HG02763 (cell line): Measurements from ENCODE around the gene ATXN1.
"Not testable (repeated sequence)": the region's sequence is repeated elsewhere in the genome, so short reads cannot be mapped to it uniquely, and the experiment has no call there.

Experiments
- ATAC-seq: cut with Tn5 transposase; IDR thresholded peaks from one replicate; pipeline ENCODE4 v1.9.1; 2021; ENCODE audit warnings: mild to moderate bottlenecking, moderate library complexity; ENCODE audit not compliant: unreplicated experiment

Gene ATXN1

DNA sequence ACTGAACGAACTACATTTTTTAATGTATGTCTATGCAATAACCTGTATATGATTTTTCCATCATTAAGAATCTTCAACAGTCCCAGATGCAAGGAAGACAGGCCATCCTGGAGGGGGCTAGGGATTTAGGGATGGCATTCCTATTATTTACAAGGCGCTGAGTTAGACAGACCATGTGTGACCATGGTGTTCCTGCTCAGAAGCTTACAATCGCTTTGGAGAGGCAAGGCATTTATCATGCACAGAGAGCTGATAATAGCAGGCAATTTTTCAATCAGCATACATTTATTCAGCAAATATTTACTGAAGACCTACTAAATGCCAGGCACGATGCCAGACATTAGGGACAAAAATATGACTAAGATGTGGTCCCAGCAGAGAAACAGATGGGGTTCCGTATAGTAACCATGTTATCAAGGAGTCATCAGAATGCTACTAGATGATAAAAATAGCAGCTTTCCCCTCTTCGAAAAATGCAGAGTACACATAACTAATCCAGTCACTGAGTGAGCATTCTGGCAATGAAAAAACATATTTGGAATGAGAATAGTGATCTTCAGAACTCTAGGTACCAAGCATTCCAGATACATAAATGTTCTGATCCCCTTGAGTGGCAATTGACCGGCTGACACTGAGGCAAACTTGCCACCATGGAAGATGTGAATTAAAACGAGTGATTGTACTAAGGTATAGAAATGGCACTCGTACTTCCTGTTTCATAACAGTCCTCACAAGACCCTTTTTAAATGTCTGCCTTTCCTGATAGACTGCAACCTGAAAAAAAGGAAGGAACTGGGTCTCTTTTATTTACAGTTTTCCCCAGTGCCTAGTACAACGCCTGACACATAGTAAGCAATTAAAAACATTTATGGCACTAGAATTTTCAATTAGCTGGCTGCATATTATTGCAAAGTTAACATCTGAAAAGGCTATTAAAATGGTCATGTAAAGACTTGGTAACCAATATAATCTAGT, 135.7 kb downstream of the ATXN1 start:
- no peak for ATAC-seq

DNA sequence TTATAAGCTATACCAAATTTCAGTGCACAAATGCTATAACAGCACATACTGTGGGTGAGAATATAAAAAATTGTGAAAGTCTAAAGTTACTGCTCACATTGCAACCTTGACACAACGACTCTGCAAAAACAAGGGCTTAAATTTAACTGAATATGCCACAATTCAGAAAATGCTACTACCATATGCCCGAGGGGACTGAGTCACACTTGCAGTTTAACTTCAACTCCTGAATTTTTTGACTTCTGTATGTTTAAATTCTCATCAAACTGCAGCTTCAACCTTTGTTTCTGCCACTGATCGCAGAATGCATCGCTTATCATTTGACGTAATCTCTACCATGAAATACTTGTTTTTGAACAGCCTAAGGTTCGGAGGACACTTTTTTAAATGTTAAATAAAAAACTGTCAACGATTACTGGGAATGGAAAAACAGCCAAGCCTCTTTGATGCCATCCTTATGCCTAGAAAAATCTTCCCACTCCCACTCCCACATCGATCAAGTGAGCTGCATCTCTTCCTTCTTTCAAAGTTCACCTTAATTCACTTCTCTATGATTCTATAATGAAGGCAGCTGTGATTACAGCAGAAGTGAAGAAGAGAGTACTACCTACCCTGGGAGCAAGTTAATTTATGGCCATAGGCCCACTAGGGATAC, 136.5 kb downstream of the ATXN1 start:
- ATAC-seq: no peak

DNA sequence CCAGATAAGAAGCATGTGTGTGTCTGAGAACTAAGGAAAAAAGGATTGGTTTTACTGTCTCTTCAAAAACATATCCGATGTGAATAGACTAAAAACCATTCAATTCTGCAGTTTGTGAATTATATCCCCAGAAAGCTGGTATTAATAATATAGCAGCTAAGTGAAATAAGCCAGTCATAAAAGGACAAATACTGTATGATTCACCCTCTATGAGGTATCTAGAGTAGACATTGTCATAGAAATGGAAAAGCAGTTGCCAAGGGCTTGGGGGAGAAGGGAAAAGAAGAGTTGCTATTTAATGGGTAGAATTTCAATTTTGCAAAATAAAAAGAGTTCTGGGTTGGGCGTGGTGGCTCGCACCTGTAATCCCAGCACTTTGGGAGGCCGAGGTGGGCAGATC, 137.5 kb downstream of the ATXN1 start:
- ATAC-seq: no peak

DNA sequence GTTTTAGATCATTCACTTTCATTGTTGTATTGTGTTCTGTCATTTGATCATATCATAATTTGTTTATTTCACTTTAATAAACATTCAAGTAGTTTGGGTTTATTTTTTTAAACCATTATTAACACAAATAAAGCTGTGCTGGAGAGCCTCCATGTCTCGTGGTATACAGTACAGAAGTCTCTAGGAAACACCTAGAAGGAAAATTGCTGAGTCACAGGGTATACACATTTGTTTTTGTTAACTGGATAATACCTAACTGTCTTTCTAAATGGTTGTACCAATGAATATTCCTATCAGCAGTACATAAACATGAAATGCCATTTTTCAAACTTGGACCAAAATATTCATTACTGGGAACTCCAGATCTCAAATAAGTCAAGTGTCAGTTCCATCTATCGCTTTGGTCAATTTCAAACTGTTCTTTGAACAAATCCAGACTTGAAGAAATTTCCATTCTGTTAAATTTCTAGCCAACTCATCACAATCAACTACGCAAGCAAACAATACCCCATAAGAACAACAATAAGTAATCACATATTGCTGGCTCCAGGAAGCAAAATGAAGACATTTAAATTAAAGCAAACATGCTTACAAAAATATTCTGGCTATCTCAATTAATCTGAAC, 138.1 kb downstream of the ATXN1 start:
- no peak for ATAC-seq

DNA sequence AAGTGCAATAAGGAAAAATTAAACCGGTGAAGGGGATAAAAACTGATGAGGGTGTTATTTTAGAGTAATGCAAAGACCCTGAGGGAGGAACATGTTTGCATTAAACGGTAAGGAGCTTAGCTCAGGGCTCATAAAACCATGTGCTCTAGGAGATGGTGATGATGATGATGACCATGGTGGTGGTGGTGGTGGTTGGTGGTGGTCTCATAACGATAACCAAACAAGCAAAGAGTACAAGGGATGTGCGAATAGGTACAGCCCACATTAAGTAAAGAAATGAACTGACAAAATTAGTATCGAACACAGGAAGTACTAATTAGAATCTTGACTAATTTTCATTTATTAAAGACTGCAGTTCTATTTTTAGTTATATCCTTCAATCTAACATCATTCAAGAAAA, 139.1 kb downstream of the ATXN1 start:
- no peak for ATAC-seq

DNA sequence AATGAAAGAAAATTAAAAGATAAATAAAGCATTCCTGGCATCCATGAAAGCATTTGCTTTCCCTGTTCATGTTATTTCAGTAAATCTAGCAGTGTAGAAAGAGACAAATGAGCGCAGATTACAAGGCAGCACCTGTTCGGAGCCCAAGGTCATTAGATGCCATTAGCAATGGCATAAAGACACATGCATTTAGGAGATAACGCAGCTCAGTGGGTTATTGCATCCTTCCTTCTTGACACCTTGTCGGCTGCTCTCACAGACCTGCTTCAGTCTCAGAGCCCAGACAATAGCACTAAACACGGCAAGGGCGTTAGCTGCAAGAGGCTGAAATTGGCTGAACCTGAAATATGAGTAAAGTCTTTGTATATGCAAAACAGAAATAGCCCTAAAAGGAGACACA, 140.3 kb downstream of the ATXN1 start:
- ATAC-seq: no peak

DNA sequence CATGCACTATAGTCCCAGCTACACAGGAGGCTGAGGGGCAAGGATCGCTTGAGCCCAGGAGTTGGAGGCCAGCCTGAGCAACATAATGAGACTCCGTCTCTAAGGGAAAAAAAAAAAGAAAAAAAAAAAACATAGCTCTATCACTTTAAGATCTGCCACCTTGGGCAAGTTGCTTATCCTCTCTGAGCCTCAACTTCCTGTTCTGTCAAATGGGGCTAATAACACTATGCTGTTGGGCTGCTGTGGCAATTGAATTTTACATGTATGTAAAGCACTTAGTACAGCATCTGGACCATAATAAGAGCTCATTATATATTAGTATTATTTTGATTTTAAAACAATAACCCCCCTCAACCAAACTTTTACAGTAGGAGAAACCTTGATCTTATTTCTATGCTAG, 141.5 kb downstream of the ATXN1 start:
- no peak for ATAC-seq

DNA sequence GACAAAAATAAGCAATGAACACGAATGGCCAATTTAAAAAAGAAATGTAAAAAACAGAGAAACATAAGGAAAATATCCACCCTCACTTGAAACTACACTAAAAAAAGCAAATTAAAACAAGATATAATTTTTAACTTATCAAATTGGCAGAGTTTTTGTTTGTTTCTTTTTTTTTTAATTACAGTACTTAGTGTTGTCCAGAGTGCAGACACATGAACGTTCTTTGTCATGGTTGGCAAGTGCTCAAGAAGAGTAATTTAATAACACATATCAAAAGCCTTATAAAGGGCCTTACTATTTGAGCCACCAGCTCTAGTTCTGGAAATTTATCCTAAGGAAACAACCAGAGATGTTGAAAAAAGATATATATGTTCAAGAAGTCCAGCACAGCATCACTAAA, 142.3 kb downstream of the ATXN1 start:
- no peak for ATAC-seq

DNA sequence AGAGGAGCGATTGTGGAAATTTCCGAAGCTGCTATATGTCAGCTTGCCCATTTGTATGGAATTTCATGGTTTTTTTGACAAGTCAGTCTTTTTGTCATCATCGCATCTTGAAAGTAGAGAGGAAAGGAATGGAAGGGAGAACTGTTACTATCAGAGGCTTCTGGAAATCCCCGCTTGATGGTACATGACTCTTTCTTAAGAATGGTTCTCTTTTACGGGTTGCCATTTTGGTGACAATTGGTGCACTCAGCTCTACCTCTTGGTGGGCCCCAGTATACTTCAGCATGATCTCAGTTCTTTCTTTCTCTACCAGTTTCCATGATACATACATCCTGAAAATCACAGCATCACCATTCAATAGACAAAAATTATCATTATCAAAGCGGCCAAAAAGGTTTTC, 146.0 kb downstream of the ATXN1 start:
- ATAC-seq: not testable (repeated sequence)

DNA sequence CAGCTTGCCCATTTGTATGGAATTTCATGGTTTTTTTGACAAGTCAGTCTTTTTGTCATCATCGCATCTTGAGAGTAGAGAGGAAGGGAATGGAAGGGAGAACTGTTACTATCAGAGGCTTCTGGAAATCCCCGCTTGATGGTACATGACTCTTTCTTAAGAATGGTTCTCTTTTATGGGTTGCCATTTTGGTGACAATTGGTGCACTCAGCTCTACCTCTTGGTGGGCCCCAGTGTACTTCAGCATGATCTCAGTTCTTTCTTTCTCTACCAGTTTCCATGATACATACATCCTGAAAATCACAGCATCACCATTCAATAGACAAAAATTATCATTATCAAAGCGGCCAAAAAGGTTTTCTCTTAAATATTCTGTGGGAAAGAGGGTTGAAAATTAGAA, 147.1 kb downstream of the ATXN1 start:
- not testable (repeated sequence) for ATAC-seq

DNA sequence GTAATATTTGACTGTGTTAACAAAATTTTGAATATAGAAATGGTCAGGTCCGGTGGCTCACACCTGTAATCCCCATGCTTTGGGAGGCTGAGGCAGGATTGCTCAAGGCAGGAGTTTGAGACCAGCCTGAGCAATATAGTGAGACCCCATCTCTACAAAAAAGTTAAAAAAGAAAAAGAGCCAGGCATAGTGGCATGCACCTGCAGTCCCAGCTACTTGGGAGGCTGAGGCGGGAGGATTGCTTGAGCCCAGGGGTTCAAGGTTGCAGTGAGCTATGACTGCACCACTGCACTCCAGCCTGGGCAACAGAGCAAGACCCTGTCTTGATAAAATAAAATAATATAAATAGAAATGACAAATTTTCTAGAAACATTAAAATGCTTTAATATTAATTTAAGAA, 147.8 kb downstream of the ATXN1 start:
- ATAC-seq: not testable (repeated sequence)

DNA sequence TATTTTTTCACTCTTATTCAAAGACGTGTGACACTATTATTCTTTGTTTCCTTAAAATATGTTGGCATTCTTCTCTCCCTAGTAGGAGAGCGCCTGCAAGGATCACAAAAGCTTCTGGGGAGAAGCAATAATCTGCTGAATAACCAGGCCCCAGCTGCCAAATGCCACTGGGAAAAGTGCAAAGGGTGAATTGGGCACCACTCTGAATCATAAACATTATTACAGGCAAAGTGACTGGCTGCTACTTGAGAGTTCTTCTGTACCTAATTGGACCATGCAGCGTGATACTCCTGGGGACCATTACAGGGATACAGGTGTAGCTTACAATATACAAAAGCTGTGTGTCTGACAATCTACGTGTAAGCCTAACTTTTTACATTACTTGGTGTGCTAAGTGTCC, 152.8 kb downstream of the ATXN1 start:
- ATAC-seq: no peak

DNA sequence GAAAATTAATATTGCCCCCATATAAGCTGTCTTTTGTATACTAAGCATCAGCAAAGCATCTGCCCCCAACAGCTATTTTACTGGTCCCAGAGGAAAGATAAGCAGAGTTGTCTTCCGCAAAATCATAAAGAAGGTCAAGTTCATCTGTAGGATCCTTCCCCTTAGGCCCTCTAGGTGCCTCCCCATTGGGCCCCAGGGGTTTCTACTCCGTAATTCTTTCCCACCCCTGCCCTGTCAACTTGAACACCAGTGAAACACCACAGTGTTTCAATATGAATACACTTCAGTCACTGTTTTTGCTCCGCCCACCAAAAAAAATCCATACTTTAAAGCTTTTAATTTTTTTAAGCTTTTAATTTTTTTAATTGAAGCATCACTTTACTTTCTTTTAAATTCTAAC, 159.2 kb downstream of the ATXN1 start:
- ATAC-seq: peak; percentile 70

DNA sequence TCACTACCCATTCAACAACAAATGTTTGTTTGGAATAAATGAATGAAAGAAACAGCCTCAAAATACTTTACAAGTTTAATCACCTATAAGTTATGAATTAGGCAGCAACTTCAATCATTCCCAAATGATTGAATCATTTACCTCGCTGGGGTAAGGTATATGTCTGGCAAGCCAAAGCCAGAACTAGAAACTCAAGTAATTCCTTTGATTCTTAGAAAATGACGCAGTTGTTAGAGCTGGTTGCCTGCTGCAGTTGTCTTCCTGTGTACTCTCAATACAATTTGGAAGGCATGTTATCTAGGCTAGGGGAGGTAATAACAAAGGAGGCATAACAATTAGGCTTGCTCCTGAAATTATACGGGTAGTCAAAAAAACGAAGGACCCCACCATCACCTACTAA, 160.6 kb downstream of the ATXN1 start:
- no peak for ATAC-seq

DNA sequence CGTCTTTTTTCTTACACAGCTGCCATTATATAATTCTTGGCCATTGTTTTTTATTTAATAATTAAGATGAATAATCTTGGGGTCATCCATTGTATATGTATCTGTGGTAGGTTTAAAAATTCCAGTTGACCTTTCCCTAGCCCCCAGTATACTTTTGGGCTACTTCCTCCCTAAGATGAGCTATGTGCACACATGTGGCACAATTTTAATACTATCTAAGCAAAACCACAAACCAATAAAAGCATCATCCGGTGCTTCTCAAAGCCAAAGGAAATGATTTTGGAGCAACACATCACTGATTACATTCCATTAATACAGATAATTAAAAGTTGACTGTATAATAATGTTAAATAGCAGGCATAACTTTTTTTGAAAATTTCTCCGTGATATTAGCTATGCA, 161.2 kb downstream of the ATXN1 start:
- ATAC-seq: no peak

DNA sequence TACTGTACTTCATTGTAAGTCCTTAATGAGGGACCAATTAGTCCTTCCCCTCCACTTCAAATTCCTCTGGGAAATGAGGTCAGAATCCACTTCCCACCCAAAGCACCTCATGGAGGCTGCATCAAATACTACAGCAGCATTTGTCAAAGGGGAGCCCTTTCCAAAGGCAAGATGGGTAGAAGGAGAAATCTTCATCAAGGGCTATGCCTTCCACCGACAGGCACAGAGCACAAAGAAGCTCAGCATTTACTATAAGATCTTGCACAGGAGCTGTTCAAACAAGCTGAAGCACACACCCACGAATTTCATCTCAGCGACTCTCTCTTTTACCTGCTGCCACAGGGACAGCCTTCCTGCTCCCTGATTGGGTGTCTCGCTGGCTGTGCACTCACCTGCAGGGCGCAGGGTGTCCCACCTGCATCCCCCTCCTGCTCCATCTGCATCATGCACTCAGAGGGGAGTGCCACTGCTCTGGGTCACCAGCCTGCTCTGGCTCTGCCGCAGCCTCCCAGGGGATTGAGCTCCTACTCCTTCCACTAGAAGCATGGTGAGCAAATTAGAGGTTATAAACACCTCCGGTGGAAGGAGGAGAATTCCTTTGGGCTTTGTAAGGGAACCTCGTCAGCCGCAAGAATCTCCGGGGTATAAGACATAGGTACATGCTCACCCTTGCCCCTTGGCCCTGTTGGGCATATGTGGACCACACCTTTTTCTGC, 164.5 kb downstream of the ATXN1 start:
- ATAC-seq: no peak

DNA sequence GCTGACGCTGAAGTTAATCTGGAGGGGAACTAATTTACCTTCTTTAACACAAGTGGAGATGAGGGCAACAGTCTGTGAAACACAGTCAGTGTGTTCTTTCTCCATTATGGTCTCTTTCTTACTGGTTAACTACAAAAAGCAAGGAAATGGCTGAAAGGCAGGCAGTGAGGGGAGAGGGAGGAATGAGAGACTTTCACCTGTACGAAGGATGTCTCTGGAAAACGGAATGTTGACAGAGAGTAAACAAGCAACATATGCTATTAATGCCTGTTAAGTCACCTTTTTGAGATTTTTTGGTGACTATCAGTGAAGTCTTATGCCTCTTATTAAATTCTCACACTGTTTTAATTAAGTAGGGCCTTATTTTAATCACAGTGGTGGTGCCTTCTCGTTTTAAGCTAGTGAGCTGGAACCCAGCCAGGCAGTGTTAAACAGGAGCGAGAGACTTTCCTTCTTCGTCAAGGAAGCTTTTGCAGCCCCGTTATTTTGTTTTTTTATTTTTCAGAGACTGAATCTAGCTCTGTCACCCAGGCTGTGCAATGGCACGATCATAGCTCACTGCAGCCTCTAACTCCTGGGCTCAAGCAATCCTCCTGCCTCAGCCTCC, 165.6 kb downstream of the ATXN1 start:
- no peak for ATAC-seq

DNA sequence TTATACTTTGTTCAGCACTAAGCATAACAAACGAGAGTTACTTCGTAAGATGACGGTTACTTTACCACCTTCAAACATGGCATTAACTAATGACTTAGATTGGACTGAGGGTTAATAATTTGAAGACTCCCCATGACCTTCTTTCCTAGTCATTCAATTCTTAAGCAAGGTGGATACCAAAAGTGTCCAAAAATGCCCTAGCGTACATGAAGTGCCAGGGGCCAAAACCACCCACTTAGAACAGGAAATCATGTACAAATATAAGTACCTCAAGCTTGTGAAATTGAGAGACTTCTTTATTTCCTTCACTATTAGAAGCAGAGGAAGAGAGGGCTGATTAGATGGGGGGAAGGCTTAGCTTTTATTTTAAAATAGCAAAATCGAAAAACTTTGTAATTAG, 166.4 kb downstream of the ATXN1 start:
- ATAC-seq: no peak

DNA sequence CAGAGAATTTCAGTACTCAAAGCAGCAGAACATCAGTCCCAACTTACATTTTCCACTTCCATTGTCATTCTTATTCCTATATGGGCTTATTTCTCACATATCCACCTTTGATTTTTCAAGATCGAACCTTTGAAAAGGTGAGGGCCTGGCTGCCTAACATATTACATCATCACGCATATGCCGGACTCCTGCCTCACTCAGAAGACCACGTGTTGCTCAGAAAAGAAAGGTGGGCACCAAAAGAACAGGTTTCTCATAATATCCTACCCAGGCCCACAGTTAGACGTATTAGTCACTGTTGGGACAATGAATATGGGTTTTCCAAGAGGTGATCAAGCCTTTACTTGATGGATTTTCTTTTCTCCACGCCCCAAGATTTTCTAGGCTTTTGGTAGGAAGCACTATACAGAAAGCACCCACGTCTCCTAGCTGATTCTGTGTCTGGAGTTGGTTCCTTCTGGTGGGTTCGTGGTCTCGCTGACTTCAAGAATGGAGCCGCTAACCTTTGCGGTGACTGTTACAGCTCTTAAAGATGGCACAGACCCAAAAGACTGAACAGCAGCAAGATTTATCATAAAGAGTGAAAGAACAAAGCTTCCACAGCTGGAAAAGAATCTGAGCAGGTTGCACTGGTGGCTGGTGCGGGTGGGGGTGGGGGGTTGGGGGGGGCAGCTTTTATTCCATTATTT, 168.9 kb downstream of the ATXN1 start:
- ATAC-seq: peak; percentile 8
